HFF-Myc (cell line): Measurements from ENCODE around the gene SMIM44.
A peak's percentile ranks its signal among the peaks of the same experiment; 100 is the strongest.

Experiments used
- DNase-seq: peaks from one replicate; pipeline ENCODE4 v3.0.0-alpha.2; 2011; ENCODE audit warnings: low read depth; ENCODE audit errors: extremely low read depth
- H3K4me3 ChIP-seq: replicated peaks from 2 replicates; pipeline ENCODE4 v1.5.1; 2011; ENCODE audit warnings: low read depth, mild to moderate bottlenecking, control low read depth, low read length
- CTCF ChIP-seq: IDR thresholded peaks from 2 replicates; pipeline ENCODE4 v1.5.1; 2012; ENCODE audit warnings: mild to moderate bottlenecking, low read depth, low read length, control low read depth; ENCODE audit errors: missing control alignments

Gene SMIM44

DNA sequence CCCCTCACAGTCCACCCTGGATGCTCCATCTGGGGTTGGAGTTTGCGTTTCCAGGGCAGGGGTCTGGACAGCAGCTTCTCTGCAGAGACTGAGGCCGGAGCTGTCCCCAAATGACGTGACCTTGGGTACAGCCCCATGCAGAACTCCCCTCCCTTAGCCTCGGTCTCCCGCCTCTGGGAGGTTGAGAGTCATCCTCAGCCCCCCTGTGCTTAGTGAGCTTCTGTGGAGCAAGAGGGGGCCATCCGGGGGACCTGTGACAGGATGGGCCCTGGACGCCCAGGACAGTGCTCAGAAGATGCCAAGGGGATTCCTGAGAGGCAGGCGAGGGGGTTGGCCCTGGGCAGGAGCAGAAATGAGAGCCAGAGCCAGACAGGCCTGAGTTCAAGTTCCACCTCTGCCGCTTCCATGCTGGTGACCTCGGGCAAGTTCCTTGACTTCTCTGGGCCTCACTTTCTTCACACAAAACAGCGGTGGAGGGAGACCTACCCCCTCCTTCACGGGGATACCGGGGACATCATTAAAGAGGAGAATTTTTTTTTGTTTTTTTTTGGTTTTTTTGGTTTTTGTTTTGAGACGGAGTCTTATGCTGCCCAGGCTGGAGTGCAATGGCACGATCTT lies 23.2 kb downstream of the SMIM44 start:
- DNase-seq = no peak
- no peak for TF ChIP-seq CTCF

GRCh38 chr19:3459089-3459881 lies 24.0 kb downstream of the SMIM44 start:
- no peak overlapping the region for H3K4me3 ChIP-seq
- TF ChIP-seq CTCF = no peak
- DNase-seq = peak; percentile 31

More for the DNA sequence above, 23.2 kb downstream of the SMIM44 start:
- no peak overlapping the region for H3K4me3 ChIP-seq

DNA sequence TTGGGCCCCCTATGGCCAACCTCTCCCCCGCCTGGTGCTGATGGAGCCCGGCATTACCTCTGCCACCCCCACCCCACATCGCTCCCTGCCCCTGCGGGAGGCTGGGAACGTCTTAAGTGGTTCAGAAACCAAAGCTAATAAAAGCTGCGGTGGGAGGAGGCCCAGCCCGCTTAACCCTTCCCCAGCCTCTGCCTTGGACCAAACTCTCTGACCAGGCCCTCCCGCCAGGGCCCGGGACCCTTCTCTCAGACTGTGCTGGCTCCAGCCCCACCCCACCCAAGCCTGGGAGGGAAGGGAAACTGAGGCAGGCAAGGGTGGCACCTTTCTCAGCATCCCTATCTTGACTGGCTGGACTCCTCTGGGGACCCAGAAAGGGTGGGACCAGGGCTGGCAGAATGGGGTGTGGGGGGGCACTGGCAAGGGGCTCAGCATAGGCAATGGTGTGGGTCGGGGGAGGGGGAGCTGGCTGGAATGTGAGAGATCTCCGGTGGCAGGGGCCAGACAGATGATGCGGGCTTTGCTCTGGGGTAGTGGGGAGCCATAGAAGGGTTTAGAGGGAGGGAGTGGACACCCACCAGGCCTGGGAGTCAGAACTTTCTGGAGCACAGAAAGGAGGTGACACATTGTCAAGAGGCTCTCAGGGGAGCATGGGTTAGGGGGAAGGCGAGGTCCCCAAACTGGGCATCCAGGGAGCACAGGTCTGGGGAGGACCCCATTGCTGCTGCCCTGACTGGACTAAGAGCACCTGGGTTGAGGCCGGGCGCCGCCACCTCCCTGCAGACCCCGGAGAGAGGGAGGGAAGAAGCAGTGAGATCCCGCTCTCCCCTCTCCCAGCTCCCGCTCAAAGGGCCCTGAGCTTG lies 24.8 kb downstream of the SMIM44 start:
- no peak overlapping the region for H3K4me3 ChIP-seq

DNA sequence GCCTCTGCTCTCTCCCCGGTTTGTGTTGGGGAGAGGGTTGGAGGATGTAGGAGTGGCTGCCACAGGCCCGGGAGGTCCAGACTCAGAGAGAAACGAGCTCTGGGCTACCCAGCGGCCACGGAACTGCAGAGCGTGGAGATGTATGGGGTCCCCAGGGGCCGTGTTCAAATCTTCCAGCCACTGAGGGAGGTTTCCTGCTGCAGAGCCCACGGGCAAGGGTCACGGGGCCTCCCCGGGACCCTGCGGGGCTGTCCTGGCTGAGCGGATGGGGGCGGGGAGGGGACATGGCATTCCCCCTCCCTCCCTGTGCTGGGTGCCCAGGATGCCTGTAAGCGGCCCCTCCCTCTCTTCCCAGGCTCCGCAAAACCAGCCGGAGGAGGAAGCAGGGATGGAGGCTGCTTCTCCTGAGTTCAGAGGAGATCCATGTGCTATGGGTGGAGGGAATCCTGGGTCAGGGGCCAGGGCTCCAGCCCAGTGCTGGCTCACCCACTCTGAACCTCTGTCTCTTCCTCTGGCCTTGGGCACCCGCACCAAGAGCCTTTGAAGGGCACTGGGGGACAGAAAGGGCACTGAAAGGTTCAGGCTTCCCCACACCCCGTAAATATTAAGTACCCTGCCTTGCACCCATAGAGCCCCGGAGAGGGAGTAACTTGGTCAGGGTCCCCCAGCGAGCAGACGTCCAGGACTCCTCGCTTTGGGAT lies 25.6 kb downstream of the SMIM44 start:
- no peak for TF ChIP-seq CTCF
- no peak overlapping the region for H3K4me3 ChIP-seq
- no peak for DNase-seq

More for the DNA sequence above, 24.8 kb downstream of the SMIM44 start:
- no peak for DNase-seq
- no peak for TF ChIP-seq CTCF

DNA sequence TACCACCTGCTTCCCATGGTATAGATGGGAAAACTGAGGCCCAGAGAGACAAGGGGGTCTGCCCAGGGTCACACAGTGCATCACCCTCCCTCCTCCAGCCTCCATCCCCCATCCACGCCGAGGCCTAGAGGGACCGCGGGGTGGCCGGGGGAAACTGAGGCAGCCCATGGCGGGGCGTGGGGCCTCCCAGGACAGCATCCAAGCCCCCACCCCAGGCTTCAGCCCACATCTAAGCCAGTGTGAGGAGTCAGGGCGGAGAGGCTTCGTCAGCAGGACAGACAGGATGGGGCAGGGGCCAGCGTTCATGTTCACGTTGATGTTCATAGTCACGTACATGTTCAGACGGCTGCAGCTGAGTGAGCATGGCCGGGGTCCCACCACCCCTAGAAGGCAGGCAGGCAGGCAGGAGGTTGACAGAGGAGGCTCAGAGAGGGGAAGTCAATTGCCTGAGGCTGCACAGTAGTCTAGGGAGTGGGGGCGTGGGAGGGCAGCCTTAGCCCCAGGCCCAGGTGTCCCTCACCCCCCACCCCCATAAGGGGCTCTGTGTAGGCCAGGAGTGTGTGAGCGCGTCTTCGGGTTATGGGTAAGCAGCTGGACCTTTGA lies 26.2 kb downstream of the SMIM44 start:
- TF ChIP-seq CTCF = no peak
- DNase-seq = no peak

More for the DNA sequence above, 26.2 kb downstream of the SMIM44 start:
- no peak overlapping the region for H3K4me3 ChIP-seq
